Measurements from ENCODE around the gene JAK3.

The JAK3 gene

GRCh38 chr19:17862711-17863519 lies 15.1 kb upstream of the JAK3 start:
- no peak for TF ChIP-seq RAD21 (IDR thresholded peaks at IDR 0.05; ENCODE audit: low read depth)

- no peak for TF ChIP-seq CREB1 (IDR thresholded peaks at IDR 0.05; ENCODE audit: low read depth)
- no peak for TF ChIP-seq EGR1 (IDR thresholded peaks at IDR 0.05)
- TF ChIP-seq REST (IDR thresholded peaks at IDR 0.05; ENCODE audit: low read depth), result no peak
- TF ChIP-seq TCF12 (IDR thresholded peaks at IDR 0.05; ENCODE audit: low read depth), result no peak
- no peak for TF ChIP-seq FOXM1 (IDR thresholded peaks at IDR 0.05; ENCODE audit: borderline replicate concordance, low read depth)
- TF ChIP-seq EP300 (IDR thresholded peaks at IDR 0.05; ENCODE audit: borderline replicate concordance), result no peak
- no peak for TF ChIP-seq ZBTB7A (IDR thresholded peaks at IDR 0.05; ENCODE audit: low read depth)
Measured at GRCh38 chr19:17861542-17862402, 14.0 kb upstream of the JAK3 start.

- TF ChIP-seq RAD21 (IDR thresholded peaks at IDR 0.05; ENCODE audit: low read depth) (no peak), TEAD4 (IDR thresholded peaks at IDR 0.05) (no peak), NFIC (IDR thresholded peaks at IDR 0.05) (no peak), CREB1 (IDR thresholded peaks at IDR 0.05; ENCODE audit: low read depth) (no peak), REST (IDR thresholded peaks at IDR 0.05; ENCODE audit: low read depth) (no peak), EP300 (IDR thresholded peaks at IDR 0.05; ENCODE audit: borderline replicate concordance) (no peak), CEBPB (IDR thresholded peaks at IDR 0.05) (no peak), EGR1 (IDR thresholded peaks at IDR 0.05) (no peak), USF1 (IDR thresholded peaks at IDR 0.05) (no peak), TCF12 (IDR thresholded peaks at IDR 0.05; ENCODE audit: low read depth) (no peak), YY1 (IDR thresholded peaks at IDR 0.05; ENCODE audit: low read depth) (no peak), MAX (IDR thresholded peaks at IDR 0.05) (no peak), TAF1 (IDR thresholded peaks at IDR 0.05; ENCODE audit: low read depth) (no peak), ZBTB7A (IDR thresholded peaks at IDR 0.05; ENCODE audit: low read depth) (no peak)
Measured at GRCh38 chr19:17860993-17861360, 13.2 kb upstream of the JAK3 start.

GRCh38 chr19:17860331-17860992 lies 12.7 kb upstream of the JAK3 start:
- TF ChIP-seq CEBPB (IDR thresholded peaks at IDR 0.05) (no peak), ZBTB7A (IDR thresholded peaks at IDR 0.05; ENCODE audit: low read depth) (no peak), YY1 (IDR thresholded peaks at IDR 0.05; ENCODE audit: low read depth) (no peak), TAF1 (IDR thresholded peaks at IDR 0.05; ENCODE audit: low read depth) (no peak), TCF12 (IDR thresholded peaks at IDR 0.05; ENCODE audit: low read depth) (no peak), CREB1 (IDR thresholded peaks at IDR 0.05; ENCODE audit: low read depth) (no peak), RAD21 (IDR thresholded peaks at IDR 0.05; ENCODE audit: low read depth) (no peak), TEAD4 (IDR thresholded peaks at IDR 0.05) (no peak), REST (IDR thresholded peaks at IDR 0.05; ENCODE audit: low read depth) (no peak), NFIC (IDR thresholded peaks at IDR 0.05) (no peak), FOXM1 (IDR thresholded peaks at IDR 0.05; ENCODE audit: borderline replicate concordance, low read depth) (no peak)
